Fibroblast of skin of right biceps (primary cell): ENCODE results near the gene SSH2.

ENCODE experiments used
- DNase-seq: peaks from one replicate; pipeline ENCODE4 v3.0.0-alpha.2; 2013

The SSH2 gene

DNA sequence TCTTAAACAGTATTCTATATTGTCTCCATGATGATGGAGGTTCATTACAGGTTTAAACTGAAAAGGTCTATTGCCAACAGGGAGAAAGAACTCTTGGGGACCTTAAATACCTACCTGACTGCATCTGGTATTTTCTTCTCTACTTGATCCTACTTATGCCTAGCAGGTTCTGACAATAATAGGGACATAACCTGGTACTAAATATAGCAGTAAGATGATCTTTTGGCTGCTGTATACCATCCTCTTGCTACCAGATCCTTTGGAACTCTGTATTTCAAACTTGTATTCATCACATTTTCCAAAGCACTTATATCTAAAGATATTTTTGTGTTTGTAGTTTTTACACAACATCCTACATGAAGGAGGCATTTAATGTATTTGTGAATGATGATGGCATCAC lies 160.8 kb downstream of the SSH2 start:
- DNase-seq, result no peak

GRCh38 chr17:29766796-29767327 lies 163.2 kb downstream of the SSH2 start:
- DNase-seq, result no peak

- no peak for DNase-seq
Observed at GRCh38 chr17:29764748-29765147, 165.3 kb downstream of the SSH2 start.

DNA sequence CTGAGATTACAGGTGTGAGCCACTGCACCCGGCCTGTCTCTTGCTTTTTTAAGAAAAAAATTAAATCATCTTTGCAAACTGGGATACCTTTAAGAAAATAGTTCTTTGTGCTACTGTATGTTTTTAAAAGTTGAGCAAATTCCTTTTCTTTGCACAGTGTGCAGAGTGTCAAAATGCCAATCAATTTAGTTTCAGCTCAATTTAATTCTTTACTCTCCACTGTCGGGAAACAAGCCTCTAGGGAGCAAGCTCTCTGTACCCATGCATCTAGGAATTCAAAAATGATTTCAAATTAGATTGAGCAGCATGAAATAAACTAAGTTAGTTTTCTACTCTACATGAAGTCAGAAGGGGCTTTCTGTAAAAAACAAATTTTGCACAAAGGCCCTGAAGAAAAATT lies 165.8 kb downstream of the SSH2 start:
- no peak for DNase-seq

GRCh38 chr17:29763273-29763672 lies 166.8 kb downstream of the SSH2 start:
- DNase-seq, result no peak

- DNase-seq, result peak; percentile 85
Observed at GRCh38 chr17:29761040-29761761, 168.8 kb downstream of the SSH2 start.

DNA sequence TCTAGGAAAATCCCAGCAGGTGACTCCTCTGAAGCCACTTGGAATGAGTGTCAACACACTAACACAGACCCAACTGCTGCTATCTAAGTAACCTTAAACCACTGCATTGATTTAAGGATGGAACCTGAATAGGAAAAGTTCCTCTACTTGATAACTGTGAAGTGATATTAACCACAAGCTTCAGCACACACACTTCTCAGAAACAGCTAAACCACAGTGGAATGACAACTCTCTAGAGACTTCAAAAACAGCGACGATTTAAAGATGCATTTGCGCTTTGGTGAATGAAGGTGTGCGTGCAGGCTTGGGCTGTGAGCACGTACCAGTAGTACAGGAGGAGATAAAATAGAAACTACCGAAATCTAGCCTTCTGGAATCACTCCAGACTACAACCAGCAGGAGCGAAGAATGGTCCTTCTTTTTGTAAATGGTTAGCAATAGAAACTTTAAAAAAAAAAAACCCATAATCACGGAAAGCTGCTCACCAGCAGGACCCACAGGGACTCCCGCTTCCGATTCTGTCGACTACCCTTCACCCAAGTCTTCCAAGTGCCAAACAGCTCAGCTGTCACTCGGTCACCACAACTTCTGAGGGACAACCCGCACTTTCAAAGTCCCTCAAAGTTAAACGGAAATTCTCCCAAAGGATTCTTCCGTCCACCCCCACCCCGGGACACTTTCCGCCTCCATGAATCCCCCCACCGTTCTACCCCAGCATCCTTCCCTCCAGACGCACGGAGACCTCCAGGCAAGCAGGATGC lies 169.6 kb downstream of the SSH2 start:
- DNase-seq, result peak; percentile 55

GRCh38 chr17:29758255-29758654 lies 171.8 kb downstream of the SSH2 start:
- no peak for DNase-seq

DNA sequence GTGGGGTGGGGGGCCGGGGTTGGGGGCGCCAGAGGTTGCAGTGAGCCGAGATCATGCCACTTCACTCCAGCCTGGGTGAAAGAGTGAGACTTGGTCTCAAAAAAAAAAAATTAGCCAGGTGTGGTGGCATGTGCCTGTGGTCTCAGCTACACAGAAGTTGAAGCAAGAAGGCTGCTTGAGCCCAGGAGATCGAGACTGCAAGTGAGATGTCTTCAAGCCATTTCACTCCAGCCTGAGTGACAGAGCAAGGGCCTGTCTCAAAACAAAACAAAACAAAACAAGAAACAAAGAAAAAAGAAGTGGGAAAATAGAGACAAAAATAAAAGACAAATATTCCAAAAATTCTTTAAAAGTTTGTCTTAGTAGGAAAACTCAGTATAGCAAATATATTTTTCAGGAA lies 172.2 kb downstream of the SSH2 start:
- no peak for DNase-seq

GRCh38 chr17:29753845-29754439 lies 176.1 kb downstream of the SSH2 start:
- no peak for DNase-seq

DNA sequence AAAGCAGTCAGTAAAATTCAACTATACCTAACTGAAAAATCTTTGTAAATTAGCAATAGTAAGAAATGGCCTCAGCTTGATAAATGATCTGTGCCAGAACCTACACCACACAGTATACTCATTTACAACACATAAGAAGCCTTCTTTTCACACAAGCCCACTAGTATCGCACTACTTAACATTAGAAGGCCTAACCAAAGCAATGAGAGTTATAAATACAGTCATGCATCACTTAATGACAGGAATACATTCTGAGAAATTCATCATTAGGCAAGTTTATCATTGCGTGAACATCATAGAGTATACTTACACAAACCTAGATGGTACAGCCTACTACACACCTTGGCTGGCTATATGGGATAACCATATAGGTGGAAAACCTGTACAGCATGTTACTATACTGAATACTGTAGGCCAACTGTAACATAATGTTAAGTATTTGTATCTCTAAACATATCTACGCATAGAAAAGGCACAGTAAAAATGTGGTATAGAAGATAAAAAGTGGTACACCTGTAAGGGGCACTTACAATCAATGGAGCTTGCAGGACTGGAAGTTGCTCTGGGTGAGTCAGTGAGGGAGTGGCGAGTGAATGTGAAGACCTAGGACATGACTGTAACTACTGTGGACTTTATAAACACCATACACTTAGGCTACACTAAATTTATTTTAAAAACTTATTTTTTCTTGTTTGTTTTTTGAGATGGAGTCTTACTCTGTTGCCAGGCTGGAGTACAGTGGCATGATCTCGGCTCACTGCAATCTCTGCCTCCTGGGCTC lies 180.8 kb downstream of the SSH2 start:
- DNase-seq, result no peak

GRCh38 chr17:29748400-29748799 lies 181.6 kb downstream of the SSH2 start:
- DNase-seq, result no peak

DNA sequence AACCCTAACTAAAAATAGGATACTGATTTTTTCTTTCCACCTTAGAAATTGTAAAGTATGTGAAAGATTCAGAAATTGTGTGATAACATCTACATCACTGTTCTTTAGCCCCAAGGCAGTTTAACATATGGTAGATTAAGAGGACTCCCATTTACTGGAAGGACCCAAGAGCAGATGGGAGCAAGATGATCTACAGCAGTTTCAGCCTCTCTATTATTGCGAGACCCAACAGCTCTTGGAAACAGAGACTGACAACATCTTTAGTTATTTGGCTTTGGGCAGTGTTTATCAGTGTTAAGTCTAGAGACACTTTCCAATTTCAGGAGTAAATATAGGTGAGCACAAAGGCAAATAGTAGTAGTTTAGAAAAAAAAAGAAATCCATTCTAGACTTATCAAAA lies 182.4 kb downstream of the SSH2 start:
- no peak for DNase-seq

DNA sequence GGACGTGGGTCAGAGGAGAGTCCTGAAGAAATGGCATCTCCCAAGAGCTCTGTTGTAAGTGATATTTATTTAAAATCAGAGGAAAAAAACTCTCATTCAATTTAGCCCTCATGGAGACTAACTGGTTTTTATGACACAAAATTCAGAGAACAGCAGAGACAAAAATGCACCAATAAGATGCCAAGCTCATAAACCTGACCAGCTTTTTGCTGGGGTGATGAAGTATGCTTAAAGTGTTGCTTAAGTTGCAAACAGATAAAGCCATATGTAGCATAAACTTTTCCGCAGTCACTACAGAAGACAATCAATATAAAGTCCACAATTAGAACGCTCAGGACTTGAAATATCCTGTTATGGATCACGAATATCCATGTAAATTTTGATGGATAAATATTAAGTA lies 183.4 kb downstream of the SSH2 start:
- DNase-seq, result no peak

DNA sequence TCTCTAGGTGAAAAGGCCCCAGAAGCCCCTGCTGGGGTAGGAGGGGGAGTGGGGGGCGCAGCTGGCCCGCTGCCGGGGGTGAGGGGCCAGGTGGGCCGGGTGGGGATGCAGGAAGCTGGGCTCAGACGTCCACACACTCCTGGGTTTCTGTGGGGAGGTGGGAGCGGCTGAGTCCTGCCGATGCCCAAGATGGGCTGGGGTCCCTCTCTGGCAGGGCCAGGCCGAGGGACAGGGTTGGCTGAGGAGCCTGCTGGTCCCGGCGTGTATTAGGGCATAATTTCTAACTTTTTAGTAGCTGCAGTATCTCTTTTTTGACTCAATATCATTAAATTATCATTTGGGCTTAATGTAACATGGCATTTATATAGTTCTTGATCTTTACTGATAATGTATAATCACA lies 185.9 kb downstream of the SSH2 start:
- no peak for DNase-seq

GRCh38 chr17:29742210-29742513 lies 187.9 kb downstream of the SSH2 start:
- no peak for DNase-seq

DNA sequence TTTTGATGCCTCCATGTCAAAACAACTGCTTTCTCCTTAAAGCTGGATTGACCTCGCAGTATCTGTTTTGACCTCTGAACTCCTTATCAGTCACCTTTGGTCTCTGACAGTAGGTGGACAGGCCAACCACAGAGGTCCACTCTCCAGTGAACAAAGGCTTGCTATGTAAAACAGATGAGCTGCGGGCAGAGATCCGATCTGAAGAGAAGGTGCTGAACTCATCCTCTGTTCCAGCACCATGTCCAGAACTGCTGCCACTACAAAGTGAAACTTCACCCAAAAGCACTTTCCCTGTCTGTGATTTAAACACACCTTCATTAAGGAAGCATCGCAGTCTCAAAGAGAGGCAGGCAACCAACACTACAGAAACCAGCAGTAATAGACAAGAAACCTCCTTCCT lies 190.0 kb downstream of the SSH2 start:
- DNase-seq, result no peak

DNA sequence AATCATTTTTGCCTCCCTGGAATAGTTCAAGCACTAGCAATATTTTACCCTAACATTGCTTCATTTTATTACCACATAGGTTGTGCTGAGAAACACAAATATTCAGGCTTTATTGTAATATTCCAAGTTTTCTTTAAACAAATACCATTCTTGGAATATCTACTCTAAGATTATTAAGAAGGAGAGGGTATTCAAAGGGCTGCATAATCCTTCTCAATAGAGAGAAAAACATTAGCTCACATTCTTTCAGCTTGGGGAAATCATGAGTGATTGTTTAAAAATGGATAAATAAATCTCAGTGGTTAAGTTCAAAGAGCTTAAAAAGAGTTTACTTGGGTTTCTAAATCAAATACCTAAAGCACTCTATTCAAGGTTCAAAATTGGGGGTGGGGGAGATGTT lies 195.4 kb downstream of the SSH2 start:
- peak; percentile 15 for DNase-seq

- no peak for DNase-seq
Observed at GRCh38 chr17:29733166-29733565, 196.9 kb downstream of the SSH2 start.

GRCh38 chr17:29732613-29733012 lies 197.4 kb downstream of the SSH2 start:
- peak; percentile 7 for DNase-seq

DNA sequence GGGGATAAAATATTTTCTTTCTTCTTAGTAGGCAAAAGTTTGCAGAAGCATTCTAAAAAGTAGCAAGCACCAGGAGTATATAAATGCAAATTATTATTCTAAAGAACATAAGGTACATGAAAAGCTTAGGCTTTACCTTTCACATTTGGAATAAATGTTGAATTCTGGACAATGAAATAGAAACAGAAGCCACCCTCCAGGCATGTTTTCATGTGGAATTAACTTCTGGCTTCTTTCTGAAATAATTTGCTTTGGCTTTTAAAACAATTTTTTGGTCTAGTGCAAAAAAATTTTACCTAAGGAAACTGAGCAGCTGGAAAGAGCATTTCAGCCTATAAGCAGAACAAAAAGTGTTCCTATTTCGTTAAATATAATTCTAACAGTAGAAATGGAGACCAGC lies 197.8 kb downstream of the SSH2 start:
- no peak for DNase-seq

DNA sequence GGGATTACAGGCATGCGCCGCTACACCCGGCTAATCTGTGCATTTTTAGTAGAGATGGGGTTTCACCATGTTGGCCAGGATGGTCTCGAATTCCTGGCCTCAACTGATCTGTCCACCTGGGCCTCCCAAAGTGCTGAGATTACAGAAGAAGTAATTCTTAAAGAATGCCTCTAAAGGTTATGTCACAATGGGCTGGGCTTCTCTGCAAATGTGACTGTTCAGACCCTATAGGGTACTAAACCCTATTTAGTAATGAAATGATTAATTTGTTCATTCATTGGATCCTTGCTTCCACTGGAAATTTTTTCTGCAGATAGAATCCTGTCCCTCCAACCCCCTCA lies 198.5 kb downstream of the SSH2 start:
- DNase-seq, result no peak

- DNase-seq, result no peak
Observed at GRCh38 chr17:29728490-29728889, 201.5 kb downstream of the SSH2 start.
